Right lobe of liver (tissue), 4 donors: Measurements from ENCODE around the gene TTC28.

ENCODE experiments used
- POLR2A ChIP-seq: fragments of 450-650 bp; IDR thresholded peaks from one replicate; pipeline ENCODE4 v1.6.1; 2017; ENCODE audit warnings: antibody characterized with exemption, mild to moderate bottlenecking
- TF ChIP-seq, protein P1 (sequence below), 4 donors: fragments of 200-600 bp in 3 of 4; fragments of 450-650 bp in 1 of 4; IDR thresholded peaks; one replicate each; pipeline versions ENCODE4 v1.5.1 to v1.8.0; 2016 to 2022; ENCODE audit warnings: antibody characterized with exemption in 4 of 4, mild to moderate bottlenecking in 2 of 4
- donor health status: DM: no; HTN: no; CAD: no.
- donor health status: DM: no; HTN: no; CAD: no.
- donor health status: DM: no; HTN: yes; CAD: no.

DNA sequence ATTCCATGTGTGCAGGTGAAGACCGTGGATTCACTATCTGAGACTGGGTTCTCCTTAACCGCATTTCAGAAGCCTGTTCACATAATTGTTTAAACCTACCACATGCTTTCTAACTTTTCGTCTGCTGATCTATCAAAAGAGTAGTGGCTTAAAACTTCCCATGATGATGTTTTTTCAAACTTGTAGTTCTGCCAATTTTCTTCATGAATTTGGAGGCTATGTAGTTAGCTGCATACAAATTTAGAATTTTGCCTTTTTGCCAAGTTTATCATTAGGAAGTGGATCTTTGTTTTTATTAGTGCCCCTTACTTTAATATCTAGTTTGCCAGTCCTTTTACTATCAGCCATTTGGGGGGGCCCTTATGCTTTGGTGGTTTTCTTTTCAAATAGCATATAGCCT, 703.1 kb downstream of the TTC28 start:
- TF ChIP-seq, protein P1, sequence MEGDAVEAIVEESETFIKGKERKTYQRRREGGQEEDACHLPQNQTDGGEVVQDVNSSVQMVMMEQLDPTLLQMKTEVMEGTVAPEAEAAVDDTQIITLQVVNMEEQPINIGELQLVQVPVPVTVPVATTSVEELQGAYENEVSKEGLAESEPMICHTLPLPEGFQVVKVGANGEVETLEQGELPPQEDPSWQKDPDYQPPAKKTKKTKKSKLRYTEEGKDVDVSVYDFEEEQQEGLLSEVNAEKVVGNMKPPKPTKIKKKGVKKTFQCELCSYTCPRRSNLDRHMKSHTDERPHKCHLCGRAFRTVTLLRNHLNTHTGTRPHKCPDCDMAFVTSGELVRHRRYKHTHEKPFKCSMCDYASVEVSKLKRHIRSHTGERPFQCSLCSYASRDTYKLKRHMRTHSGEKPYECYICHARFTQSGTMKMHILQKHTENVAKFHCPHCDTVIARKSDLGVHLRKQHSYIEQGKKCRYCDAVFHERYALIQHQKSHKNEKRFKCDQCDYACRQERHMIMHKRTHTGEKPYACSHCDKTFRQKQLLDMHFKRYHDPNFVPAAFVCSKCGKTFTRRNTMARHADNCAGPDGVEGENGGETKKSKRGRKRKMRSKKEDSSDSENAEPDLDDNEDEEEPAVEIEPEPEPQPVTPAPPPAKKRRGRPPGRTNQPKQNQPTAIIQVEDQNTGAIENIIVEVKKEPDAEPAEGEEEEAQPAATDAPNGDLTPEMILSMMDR (IDR thresholded peaks at IDR 0.05) = no peak
- TF ChIP-seq POLR2A = no peak
